Measurements from ENCODE around the gene KIAA1671. TPM values are rescaled to one million over a fixed set of nuclear protein-coding genes. Genes with fewer than 3 reads are reported as not detected.

The KIAA1671 gene
- total RNA-seq, 1 donor from 2014 or later = 28.5 TPM

- TF ChIP-seq CTCF (IDR thresholded peaks at IDR 0.05) = no peak
- Mint-ChIP-seq H3K36me3 (ENCODE audit: low read depth) (no peaks in the 10 kb centered on the region), H3K4me1 (ENCODE audit: low read depth) (peaks cover 53% of the 10 kb centered on the region), H3K27me3 (ENCODE audit: low read depth) (no peaks in the 10 kb centered on the region), H3K4me3 (ENCODE audit: unreplicated experiment) (peak overlapping the region; percentile 48), H3K9me3 (ENCODE audit: low read depth) (no peaks in the 10 kb centered on the region), H3K27ac (ENCODE audit: unreplicated experiment) (peak overlapping the region; percentile 89)
- no peak for DNase-seq (ENCODE audit: low spot score)
Measured at GRCh38 chr22:24995649-24996180, 43.2 kb downstream of the KIAA1671 start.

GRCh38 chr22:24996420-24996952 lies 44.0 kb downstream of the KIAA1671 start:
- H3K27me3 Mint-ChIP-seq (ENCODE audit: low read depth) = no peaks in the 10 kb centered on the region
- peaks cover 50% of the 10 kb centered on the region for H3K4me1 Mint-ChIP-seq (ENCODE audit: low read depth)
- no peaks in the 10 kb centered on the region for H3K9me3 Mint-ChIP-seq (ENCODE audit: low read depth)
- peak overlapping the region; percentile 89 for H3K27ac Mint-ChIP-seq (ENCODE audit: unreplicated experiment)
- no peak for DNase-seq (ENCODE audit: low spot score)
- no peaks in the 10 kb centered on the region for H3K36me3 Mint-ChIP-seq (ENCODE audit: low read depth)
- no peak for TF ChIP-seq CTCF (IDR thresholded peaks at IDR 0.05)
- peak overlapping the region; percentile 48 for H3K4me3 Mint-ChIP-seq (ENCODE audit: unreplicated experiment)

- Mint-ChIP-seq H3K4me3 (ENCODE audit: unreplicated experiment) (no peak overlapping the region), H3K9me3 (ENCODE audit: low read depth) (no peaks in the 10 kb centered on the region), H3K27ac (ENCODE audit: unreplicated experiment) (peak overlapping the region; percentile 89), H3K36me3 (ENCODE audit: low read depth) (no peaks in the 10 kb centered on the region), H3K4me1 (ENCODE audit: low read depth) (peaks cover 46% of the 10 kb centered on the region), H3K27me3 (ENCODE audit: low read depth) (no peaks in the 10 kb centered on the region)
- no peak for DNase-seq (ENCODE audit: low spot score)
- TF ChIP-seq CTCF (IDR thresholded peaks at IDR 0.05) = no peak
Measured at GRCh38 chr22:24997023-24997422, 44.5 kb downstream of the KIAA1671 start.

GRCh38 chr22:25000686-25001085 lies 48.2 kb downstream of the KIAA1671 start:
- Mint-ChIP-seq H3K4me3 (ENCODE audit: unreplicated experiment) (no peak overlapping the region), H3K27ac (ENCODE audit: unreplicated experiment) (no peak overlapping the region), H3K27me3 (ENCODE audit: low read depth) (no peaks in the 10 kb centered on the region), H3K9me3 (ENCODE audit: low read depth) (no peaks in the 10 kb centered on the region), H3K36me3 (ENCODE audit: low read depth) (no peaks in the 10 kb centered on the region), H3K4me1 (ENCODE audit: low read depth) (peaks cover 32% of the 10 kb centered on the region)
- no peak for TF ChIP-seq CTCF (IDR thresholded peaks at IDR 0.05)
- DNase-seq (ENCODE audit: low spot score) = no peak

GRCh38 chr22:25002241-25002985 lies 49.9 kb downstream of the KIAA1671 start:
- no peak for TF ChIP-seq CTCF (IDR thresholded peaks at IDR 0.05)
- DNase-seq (ENCODE audit: low spot score) = no peak
- Mint-ChIP-seq H3K9me3 (ENCODE audit: low read depth) (no peaks in the 10 kb centered on the region), H3K36me3 (ENCODE audit: low read depth) (no peaks in the 10 kb centered on the region), H3K4me1 (ENCODE audit: low read depth) (peaks cover 15% of the 10 kb centered on the region), H3K27me3 (ENCODE audit: low read depth) (no peaks in the 10 kb centered on the region), H3K27ac (ENCODE audit: unreplicated experiment) (peak overlapping the region; percentile 81), H3K4me3 (ENCODE audit: unreplicated experiment) (no peak overlapping the region)
